K562 (cell line): ENCODE data around the gene EGFL7. TPM values are rescaled to one million over a fixed set of nuclear protein-coding genes. Genes with fewer than 3 reads are reported as not detected.

Experiments
- ARID2 ChIP-seq: fragments of 450-650 bp; IDR thresholded peaks from 2 replicates; pipeline ENCODE4 v1.6.1; 2017; ENCODE audit warnings: antibody characterized with exemption, mild to moderate bottlenecking
- ELF2 ChIP-seq: fragments of 250-450 bp; sonication (Bioruptor Pico); IDR thresholded peaks from 2 replicates; pipeline ENCODE4 v1.5.0; 2021; ENCODE audit warnings: mild to moderate bottlenecking
- EP300 ChIP-seq: IDR thresholded peaks from 2 replicates; pipeline ENCODE4 v1.6.1; 2012; ENCODE audit warnings: low read length, improper control_type of control experiment
- ETS1 ChIP-seq: conservative IDR thresholded peaks from 2 replicates; pipeline ENCODE4 v1.6.1; 2011; ENCODE audit warnings: low read depth, mild to moderate bottlenecking, low read length; ENCODE audit not compliant: control insufficient read depth
- ETV1 ChIP-seq: fragments of 450-650 bp; conservative IDR thresholded peaks from 2 replicates; pipeline ENCODE4 v1.6.1; 2016; ENCODE audit warnings: missing genetic modification characterization, control low read depth, low read depth, missing compliant biosample characterization
- FUS ChIP-seq: fragments of 200-400 bp; formaldehyde crosslinking; optimal IDR thresholded peaks from 2 replicates; pipeline ENCODE3; 2017; ENCODE audit warnings: low read depth, low read length
- GABPB1 ChIP-seq: sonication (generic); formaldehyde crosslinking; IDR thresholded peaks from 2 replicates; pipeline ENCODE4 v1.8.0; 2022; ENCODE audit warnings: mild to moderate bottlenecking, missing genetic modification reagents
- HNRNPH1 ChIP-seq: fragments of 200-400 bp; formaldehyde crosslinking; optimal IDR thresholded peaks from 2 replicates; pipeline ENCODE3; 2017; ENCODE audit warnings: low read depth, mild to moderate bottlenecking, low read length, moderate library complexity
- JUNB ChIP-seq: fragments of 450-650 bp; formaldehyde crosslinking; conservative IDR thresholded peaks from 2 replicates; pipeline ENCODE4 v1.4.0; 2020; ENCODE audit warnings: mild to moderate bottlenecking
- RNF219 ChIP-seq: fragments of 250-450 bp; sonication (Bioruptor Pico); IDR thresholded peaks from 2 replicates; pipeline ENCODE4 v1.5.0; 2022; ENCODE audit warnings: mild to moderate bottlenecking
- TAF9B ChIP-seq: fragments of 450-650 bp; IDR thresholded peaks from 2 replicates; pipeline ENCODE4 v1.6.1; 2018; ENCODE audit warnings: mild to moderate bottlenecking; ENCODE audit not compliant: partially characterized antibody
- TBL1XR1 ChIP-seq, 2 experiments: IDR thresholded peaks; 2 replicates each; pipeline ENCODE4 v1.6.1; 2012; ENCODE audit warnings: improper control_type of control experiment in 2 of 2, low read length in 2 of 2, mild to moderate bottlenecking in 1 of 2
- THAP7 ChIP-seq: fragments of 250-450 bp; sonication (Bioruptor Pico); IDR thresholded peaks from 2 replicates; pipeline ENCODE4 v1.5.0; 2021
- TRIM24 ChIP-seq, 2 experiments: fragments of 450-650 bp; IDR thresholded peaks; 2 replicates each; pipeline ENCODE4 v1.6.1; 2016
- ZNF140 ChIP-seq: fragments of 250-450 bp; sonication (Bioruptor Pico); IDR thresholded peaks from 2 replicates; pipeline ENCODE4 v1.8.0; 2021; ENCODE audit warnings: moderate library complexity, mild to moderate bottlenecking, inconsistent platforms
- ZNF609 ChIP-seq: sonication (generic); formaldehyde crosslinking; IDR thresholded peaks from 2 replicates; pipeline ENCODE4 v1.8.1; 2023; ENCODE audit warnings: missing genetic modification reagents, mild to moderate bottlenecking, borderline replicate concordance
- ZNF785 ChIP-seq: fragments of 250-450 bp; sonication (Bioruptor Pico); IDR thresholded peaks from 2 replicates; pipeline ENCODE4 v1.4.0; 2020; ENCODE audit warnings: mild to moderate bottlenecking
- polyA plus RNA-seq, 8 experiments: library from polyadenylated mRNA; depleted of rRNA in 4 of 8; stranded (reverse) in 5 of 8; unstranded in 3 of 8; fragments of >200 nt; fragmentation: Nextera tagmentation in 2 of 8; fragmentation: Illumina TruSeq in 1 of 8; extraction: Ambion mirVana in 2 of 8; extraction: Trizol in 1 of 8; gene quantifications; 2 replicates each; pipeline versions ENCODE4 v1.2.1 to v1.2.3, GENCODE V29; 2011 to 2014; ENCODE audit warnings: inconsistent platforms in 1 of 8, missing spikeins in 1 of 8
- total RNA-seq, 7 experiments: library from RNA; depleted of rRNA in 6 of 7; stranded (reverse); fragments of >200 nt in 6 of 7; fragmentation: Illumina TruSeq in 2 of 7; extraction: Trizol in 2 of 7; gene quantifications; 2 replicates each; pipeline versions ENCODE4 v1.2.1 to v1.2.3, GENCODE V29; 2011 to 2021; ENCODE audit warnings: low replicate concordance in 1 of 7
- TF ChIP-seq, protein P1 (sequence below): fragments of 250-450 bp; sonication (Bioruptor Pico); IDR thresholded peaks from 2 replicates; pipeline ENCODE4 v1.8.0; 2021; ENCODE audit warnings: moderate library complexity, mild to moderate bottlenecking, inconsistent platforms

EGFL7 gene
- total and polyA plus RNA-seq, 9 of the 15 experiments (the other 6 are each of a cell fraction or from before 2014, with no cell fraction given), result 1.5 to 286 (median 55.5) TPM

DNA sequence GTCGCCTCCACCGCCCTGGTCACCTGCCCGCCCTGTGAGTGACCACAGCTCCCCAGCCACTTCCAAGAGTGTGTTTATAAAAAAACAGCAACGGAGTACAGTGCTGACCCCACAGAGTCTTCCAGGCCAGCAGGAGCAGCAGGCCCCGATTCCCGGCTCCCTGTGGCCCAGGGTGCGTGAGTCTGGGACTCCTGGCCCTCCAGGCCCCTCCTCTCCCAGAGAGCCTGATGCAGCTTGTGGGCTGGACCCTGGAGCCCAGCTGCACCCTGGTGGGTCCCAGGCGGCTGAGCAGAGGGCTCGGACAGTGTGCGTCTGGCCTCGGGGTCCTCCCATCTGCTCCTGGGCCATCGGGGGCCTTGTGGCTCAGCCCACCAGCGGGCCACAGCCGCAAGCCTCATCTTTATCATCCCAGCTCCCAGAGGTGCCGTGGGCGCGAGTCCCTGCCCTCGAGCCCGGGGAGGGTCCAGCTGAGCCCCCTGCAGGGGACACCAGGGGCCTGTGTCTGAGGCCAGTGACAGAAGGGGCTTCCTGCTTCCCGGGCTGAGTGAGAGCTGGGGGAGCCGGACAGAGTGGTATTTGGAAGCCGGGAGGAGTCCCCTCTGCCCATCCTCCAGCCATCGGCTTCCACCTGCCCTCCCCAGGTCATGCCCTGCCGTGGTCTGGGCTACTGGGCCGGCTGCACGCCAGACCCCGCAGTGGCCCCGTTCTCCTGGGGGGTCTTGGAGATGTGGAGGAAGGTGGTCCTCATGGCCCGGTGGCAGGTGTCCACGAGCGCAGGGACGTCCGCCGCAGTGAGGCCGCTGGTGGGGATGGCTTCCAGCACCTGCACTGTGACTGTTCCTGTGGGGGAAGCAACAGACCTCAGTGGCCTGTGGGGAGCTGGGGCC lies 10.6 kb downstream of the EGFL7 start (continued):
- TF ChIP-seq ETS1 (no peak), JUNB (CRISPR knock-in tag) (no peak), HNRNPH1 (no peak), RNF219 (no peak), ZNF785 (no peak), ELF2 (CRISPR knock-in tag) (no peak), ZNF140 (no peak), TBL1XR1 (IDR thresholded peaks at IDR 0.05; ENCODE audit: low read length in 2 of 2) (no peak), ZNF609 (CRISPR knock-in tag) (no peak), FUS (peak; percentile 95), GABPB1 (CRISPR knock-in tag) (no peak), THAP7 (CRISPR knock-in tag) (no peak), ARID2 (no peak), TAF9B (no peak), TRIM24 (IDR thresholded peaks at IDR 0.05) (no peak), ETV1 (tag) (no peak), EP300 (no peak)
- TF ChIP-seq, protein P1, sequence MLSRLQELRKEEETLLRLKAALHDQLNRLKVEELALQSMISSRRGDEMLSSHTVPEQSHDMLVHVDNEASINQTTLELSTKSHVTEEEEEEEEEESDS (CRISPR knock-in tag), result no peak
